Muscle of leg (tissue), 11 donors: ENCODE data around the gene CEP72. TPM values are rescaled to one million over a fixed set of nuclear protein-coding genes. Genes with fewer than 3 reads are reported as not detected.

ENCODE experiments used
- DNase-seq: peaks from one replicate; pipeline ENCODE4 v3.0.0; 2013
- H3K27ac ChIP-seq: one replicate; pipeline ENCODE4 v1.5.1; 2013; ENCODE audit warnings: mild to moderate bottlenecking, low read length, control low read depth
- H3K27me3 ChIP-seq: one replicate; pipeline ENCODE4 v1.6.1; 2013; ENCODE audit warnings: low read length; ENCODE audit not compliant: control insufficient read depth, insufficient read depth
- H3K36me3 ChIP-seq: one replicate; pipeline ENCODE4 v1.6.1; 2013; ENCODE audit warnings: low read length; ENCODE audit not compliant: control insufficient read depth, insufficient read depth
- H3K4me1 ChIP-seq: one replicate; pipeline ENCODE4 v1.6.1; 2013; ENCODE audit warnings: low read length; ENCODE audit not compliant: control insufficient read depth, insufficient read depth
- H3K4me3 ChIP-seq: one replicate; pipeline ENCODE4 v1.5.1; 2013; ENCODE audit warnings: low read length, control low read depth
- H3K9me3 ChIP-seq: replicated peaks from 2 replicates; pipeline ENCODE4 v1.6.1; 2013; ENCODE audit warnings: low read depth, low read length; ENCODE audit not compliant: control insufficient read depth
- WGBS: methylation state at CpG from one replicate; pipeline ENCODE4 v1.1.5; 2013; ENCODE audit warnings: missing lambda C conversion rate; ENCODE audit not compliant: insufficient coverage; 5-methylcytosine and 5-hydroxymethylcytosine counted together
- polyA plus RNA-seq, 8 donors: library from polyadenylated mRNA; unstranded; fragments of 120-200 nt; gene quantifications; one replicate each; pipeline versions ENCODE4 v1.2.1 to v1.2.3, GENCODE V29; 2013; ENCODE audit warnings: inconsistent platforms in 1 of 8, low replicate concordance in 1 of 8; ENCODE audit not compliant: insufficient read length in 8 of 8, insufficient read depth in 1 of 8
- total RNA-seq: library from RNA; stranded (reverse); fragments of 120-200 nt; gene quantifications from one replicate; pipeline ENCODE4 v1.2.4, GENCODE V29; 2013

The CEP72 gene
- total and polyA plus RNA-seq, 9 donors: 3.0 to 5.1 (median 4.1) TPM

DNA sequence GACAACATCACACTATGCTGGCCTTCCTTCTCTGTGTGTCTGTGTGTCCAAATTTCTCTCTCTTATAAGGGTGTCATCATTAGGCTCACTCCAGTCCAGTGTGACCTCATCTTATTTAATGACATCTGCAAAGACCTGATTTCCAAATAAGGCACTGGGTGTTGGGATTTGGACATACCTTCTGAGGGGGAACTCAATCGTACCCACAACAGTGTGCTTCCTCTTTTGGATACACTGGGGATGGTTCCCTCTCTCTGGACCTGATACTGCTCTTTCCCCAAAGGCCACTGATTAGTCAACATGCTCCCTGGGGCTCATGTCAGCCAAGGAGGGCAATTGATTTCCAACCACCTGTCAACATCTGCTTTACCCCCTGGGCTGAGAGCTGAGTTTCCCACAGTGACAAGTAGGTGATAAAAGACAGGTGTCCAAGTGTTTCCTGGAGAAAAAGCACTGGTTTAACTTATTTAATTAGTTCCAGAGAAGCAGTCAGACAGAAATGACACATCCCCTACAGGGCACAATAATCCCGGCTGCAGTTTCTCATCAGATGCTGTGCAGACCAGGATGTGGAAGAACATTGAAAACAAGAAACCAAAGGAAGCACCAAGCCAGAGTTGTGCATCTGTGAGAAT is 17.8 kb upstream of the CEP72 start:
- Histone ChIP-seq H3K4me3 (no peak overlapping the region), H3K27ac (no peak overlapping the region), H3K36me3 (no peaks in the 10 kb centered on the region), H3K9me3 (no peaks in the 10 kb centered on the region), H3K4me1 (no peaks in the 10 kb centered on the region), H3K27me3 (peaks cover 29% of the 10 kb centered on the region)
- DNase-seq: no peak
- 0% methylated on average over 1 of the region's 2 CpGs for WGBS

DNA sequence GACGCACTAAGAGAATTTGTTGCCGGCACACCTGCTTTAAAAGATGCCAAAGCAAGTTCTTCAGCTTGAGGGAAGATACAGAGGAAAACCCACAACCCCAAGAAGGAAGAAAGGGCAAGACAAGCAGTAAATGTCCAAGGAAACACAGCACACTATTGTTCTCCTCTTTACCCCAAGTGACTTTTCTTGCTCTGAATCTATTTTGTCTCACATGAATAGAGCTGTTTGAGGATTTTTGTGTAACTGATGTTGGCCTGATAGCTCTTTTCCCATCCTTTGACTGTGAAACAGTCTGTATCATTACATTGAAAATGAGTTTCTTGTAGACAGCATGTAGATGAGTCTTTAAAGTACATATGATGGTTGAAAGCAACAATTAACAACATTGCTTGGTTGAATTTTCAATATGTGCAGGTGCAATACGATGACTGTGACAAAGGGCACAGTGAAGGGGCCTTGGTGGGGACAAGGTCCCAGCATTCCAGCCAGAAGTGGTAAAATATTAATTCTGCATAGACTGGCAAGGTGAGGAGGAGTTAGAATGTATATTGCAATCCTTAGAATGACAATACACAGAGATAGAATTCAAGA is 16.8 kb upstream of the CEP72 start:
- WGBS: 86% methylated on average over 3 of the region's 3 CpGs
- Histone ChIP-seq H3K36me3 (no peaks in the 10 kb centered on the region), H3K27me3 (peaks cover 26% of the 10 kb centered on the region), H3K9me3 (no peaks in the 10 kb centered on the region), H3K4me1 (no peaks in the 10 kb centered on the region), H3K27ac (no peak overlapping the region), H3K4me3 (no peak overlapping the region)
- DNase-seq: no peak

DNA sequence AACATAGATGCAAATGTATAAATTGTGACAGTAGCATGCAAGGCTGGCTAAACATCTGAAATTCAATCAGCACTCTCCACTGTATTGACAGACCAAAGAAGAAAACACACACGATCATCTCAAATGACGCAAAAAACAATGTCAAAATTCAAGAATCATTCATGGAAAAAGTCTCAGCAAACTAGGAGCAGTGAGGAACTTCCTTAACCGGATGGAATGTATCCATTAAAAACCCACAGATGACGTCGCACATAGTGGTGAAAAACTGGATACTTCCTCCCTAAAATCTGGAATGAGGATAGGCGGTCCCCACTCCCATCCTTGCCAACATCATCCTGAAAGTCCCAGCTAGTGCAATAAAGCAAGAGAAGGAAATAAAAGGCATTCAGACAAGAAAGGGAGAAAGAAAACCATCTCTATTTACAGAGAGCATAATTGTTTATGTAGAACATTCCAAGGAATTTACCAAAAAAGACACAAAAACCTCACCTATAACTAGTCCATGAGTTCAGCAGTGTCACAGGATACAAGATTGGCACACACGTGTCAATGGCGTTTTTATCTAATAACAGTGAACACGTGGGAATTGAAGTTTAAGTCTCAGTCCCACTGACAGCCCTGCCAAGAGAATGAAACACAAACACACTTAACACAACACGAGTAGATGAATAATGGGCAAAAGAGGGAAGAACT is 14.1 kb upstream of the CEP72 start:
- H3K4me1 ChIP-seq: no peaks in the 10 kb centered on the region
- DNase-seq: no peak
- no peak overlapping the region for H3K27ac ChIP-seq
- H3K9me3 ChIP-seq: no peaks in the 10 kb centered on the region
- H3K4me3 ChIP-seq: no peak overlapping the region
- H3K36me3 ChIP-seq: no peaks in the 10 kb centered on the region
- WGBS: no CpG with 5 or more reads among the region's 10 CpGs
- H3K27me3 ChIP-seq: peaks cover 21% of the 10 kb centered on the region

DNA sequence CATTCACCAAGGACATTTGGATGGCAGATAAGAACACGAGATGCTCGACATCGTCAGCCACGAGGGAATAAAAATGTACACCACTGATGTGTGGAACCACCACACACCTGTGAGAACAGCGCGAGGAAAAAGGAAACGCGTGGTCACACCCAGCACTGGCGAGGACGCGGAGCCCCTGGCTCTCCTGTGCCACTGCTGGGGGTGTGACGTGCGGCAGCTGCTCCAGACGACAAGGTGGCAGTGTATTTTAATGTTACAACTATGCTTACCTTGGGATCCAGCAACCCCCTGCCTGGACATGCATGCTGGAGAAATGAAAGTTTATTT is 13.6 kb upstream of the CEP72 start:
- Histone ChIP-seq H3K4me3 (no peak overlapping the region), H3K27ac (no peak overlapping the region), H3K9me3 (no peaks in the 10 kb centered on the region), H3K36me3 (no peaks in the 10 kb centered on the region), H3K27me3 (peaks cover 20% of the 10 kb centered on the region), H3K4me1 (no peaks in the 10 kb centered on the region)
- DNase-seq: no peak
- 74% methylated on average over 11 of the region's 14 CpGs for WGBS

DNA sequence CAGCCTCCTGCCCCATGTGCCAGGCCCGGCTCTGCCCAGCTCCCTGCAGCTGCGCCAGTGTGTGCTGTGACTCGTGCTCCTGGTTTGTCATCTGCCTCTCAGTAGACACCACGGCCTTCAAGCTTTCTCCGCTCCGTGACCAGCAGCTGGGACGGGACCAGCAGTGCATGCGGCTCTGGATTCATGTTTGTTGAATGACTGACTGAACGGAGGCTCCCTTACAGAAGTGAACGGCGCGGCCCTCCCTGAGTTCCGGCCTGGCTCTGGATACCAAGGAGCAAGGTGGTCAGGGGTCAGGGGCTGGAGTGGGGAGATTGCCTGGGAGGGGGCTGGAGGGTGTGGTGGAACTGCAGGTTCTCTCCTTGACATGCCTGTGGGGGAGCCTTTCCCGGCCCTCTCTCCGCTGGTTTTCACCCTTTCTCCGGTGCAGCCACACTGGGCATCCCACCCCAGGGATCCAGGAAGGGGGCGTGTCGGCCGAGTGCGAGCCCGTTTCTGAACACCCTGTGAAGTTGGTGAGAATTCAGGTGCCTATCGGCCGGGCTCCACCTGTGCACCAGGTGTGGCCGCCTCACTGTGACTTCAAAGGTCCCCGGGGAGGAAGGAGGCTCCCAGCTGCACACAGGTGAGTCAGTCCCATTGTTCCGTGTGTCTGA is 11.1 kb upstream of the CEP72 start:
- H3K36me3 ChIP-seq: no peaks in the 10 kb centered on the region
- no peak for DNase-seq
- H3K4me3 ChIP-seq: no peak overlapping the region
- H3K27me3 ChIP-seq: peaks cover 11% of the 10 kb centered on the region
- WGBS: 86% methylated on average over 24 of the region's 26 CpGs
- H3K9me3 ChIP-seq: no peaks in the 10 kb centered on the region
- no peak overlapping the region for H3K27ac ChIP-seq
- no peaks in the 10 kb centered on the region for H3K4me1 ChIP-seq

DNA sequence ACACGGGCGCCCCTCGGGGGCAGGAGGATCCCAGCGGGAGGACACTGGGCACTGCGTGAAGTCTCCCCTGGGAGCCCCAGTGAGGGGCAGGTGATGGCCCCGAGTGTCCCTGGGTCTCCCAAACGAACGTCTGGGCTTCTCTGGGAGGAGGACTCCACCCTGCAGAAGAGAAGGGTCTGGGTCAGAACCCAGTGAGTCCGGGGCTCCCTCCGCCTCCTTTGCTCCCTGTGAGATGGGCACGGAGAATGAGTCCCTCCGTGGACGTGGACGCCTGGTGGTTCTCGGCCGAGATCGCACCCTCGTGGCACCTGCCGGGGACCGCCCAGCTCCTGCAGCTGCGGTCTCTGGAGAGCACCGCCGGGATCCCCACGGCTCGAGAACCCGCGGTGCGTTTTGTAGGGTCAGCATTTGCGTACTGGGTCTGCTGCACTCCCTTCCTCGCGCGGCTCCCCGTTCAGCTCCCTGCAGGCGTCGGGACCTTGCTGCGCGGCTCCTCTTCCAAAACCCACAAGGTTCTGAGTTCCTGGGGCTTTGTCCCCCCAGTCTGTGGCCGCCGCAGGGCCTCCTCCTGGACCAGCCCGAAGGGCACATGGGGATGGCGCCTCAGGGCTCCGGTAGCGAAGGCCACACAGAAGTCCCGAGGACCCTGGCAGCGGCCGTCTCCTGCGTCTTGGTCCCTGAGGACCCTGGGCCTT is 10.2 kb upstream of the CEP72 start:
- 88% methylated on average over 46 of the region's 47 CpGs for WGBS
- Histone ChIP-seq H3K4me1 (no peaks in the 10 kb centered on the region), H3K9me3 (no peaks in the 10 kb centered on the region), H3K4me3 (no peak overlapping the region), H3K36me3 (no peaks in the 10 kb centered on the region), H3K27ac (no peak overlapping the region), H3K27me3 (peaks cover 11% of the 10 kb centered on the region)
- DNase-seq: no peak

DNA sequence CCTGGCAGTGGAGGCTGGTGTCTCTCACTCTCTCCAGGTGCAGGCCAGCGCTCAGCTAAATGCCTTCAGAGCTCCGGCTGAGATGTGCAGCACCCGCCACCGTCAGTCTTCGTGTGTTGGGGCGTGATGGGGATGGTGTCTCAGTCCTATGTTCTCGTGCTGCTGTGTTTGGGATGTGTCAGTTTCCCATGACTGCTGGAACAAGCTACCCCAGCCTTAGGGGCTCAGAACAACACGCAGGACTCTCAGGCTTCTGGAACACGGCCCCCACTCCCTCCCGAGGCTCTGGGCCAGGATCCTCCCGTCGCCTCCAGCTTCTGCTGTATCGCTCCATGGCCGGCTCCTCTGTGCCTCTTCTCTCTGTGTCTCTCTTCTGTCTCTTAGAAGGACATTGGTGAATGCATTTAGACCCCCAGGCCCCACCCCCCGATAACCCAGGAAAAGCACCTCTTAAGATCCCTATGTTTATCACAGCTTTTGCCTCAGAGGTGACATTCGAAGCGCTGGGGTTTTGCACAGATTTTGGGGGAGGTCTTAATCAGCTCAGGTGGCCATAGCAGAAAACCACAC is 9.6 kb upstream of the CEP72 start:
- no peak overlapping the region for H3K4me3 ChIP-seq
- H3K27me3 ChIP-seq: peaks cover 11% of the 10 kb centered on the region
- H3K27ac ChIP-seq: no peak overlapping the region
- no peaks in the 10 kb centered on the region for H3K36me3 ChIP-seq
- no peak for DNase-seq
- H3K4me1 ChIP-seq: no peaks in the 10 kb centered on the region
- no peaks in the 10 kb centered on the region for H3K9me3 ChIP-seq
- WGBS: 78% methylated on average over 13 of the region's 17 CpGs

DNA sequence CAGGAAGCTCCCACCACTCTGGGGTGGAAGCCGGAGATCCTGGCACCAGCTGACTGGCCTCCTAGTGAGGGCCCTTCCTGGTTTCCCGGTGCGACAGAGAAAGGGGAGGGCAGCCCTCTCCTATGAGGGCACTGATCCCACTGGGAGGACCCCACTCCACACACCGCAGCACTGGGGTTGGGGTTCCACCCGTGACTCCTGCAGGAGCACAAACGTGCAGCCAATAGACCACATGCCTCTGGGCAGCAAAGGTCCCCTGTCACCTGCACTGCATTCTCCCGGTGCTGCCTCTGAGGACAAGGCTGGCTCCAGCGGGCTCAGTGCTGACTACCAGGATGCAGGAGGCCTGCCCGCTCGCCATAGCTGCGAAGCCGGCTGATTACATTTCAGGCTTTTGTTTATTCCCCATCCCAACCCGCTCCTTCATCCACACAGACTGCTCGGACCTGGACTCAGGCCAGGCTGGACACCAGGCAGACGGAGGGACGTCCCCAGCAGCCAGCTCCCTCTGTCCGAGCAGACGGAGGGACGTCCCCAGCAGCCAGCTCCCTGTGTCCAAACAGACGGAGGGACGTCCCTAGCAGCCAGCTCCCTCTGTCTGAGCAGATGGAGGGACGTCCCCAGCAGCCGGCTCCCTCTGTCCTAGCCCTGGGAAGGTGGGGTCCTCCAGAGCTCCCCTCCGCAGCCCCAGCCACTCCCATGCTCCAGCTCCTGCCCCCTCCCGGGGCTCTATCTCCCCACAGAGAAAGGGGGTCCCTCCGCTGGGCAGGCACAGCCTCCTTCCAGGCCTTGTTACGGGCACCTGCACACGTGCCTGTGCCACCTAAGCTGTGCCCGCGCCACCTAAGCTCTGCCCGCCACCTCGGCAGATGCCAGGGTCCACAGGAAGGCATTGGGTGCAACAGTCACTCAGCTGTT is 8.8 kb upstream of the CEP72 start:
- peaks cover 11% of the 10 kb centered on the region for H3K27me3 ChIP-seq
- H3K4me1 ChIP-seq: no peaks in the 10 kb centered on the region
- H3K27ac ChIP-seq: no peak overlapping the region
- H3K4me3 ChIP-seq: no peak overlapping the region
- H3K36me3 ChIP-seq: no peaks in the 10 kb centered on the region
- WGBS: 65% methylated on average over 29 of the region's 32 CpGs
- no peak for DNase-seq
- H3K9me3 ChIP-seq: no peaks in the 10 kb centered on the region

DNA sequence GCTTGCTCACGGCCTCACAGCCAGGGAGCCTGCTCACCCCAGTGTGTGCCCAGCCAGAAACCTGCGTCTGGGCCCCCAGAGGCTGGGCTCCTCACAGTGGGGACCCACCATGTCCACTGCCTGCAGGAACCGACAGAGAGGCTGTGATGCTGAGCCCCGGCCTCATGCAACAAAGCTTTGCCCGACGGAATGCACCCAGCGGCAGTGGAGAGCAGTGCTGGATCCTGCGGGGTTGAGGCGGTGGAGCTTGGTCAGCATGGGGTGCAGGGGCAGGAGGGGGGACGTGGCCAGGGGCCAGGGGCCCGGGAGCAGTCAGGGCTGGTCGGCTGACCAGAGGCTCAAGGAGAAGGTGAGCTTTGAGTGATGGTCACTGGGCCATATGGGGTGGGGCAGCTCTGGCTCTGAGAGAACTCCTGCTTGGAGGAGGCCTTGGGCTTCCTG is 7.7 kb upstream of the CEP72 start:
- 87% methylated on average over 12 of the region's 12 CpGs for WGBS
- no peak overlapping the region for H3K4me3 ChIP-seq
- no peak overlapping the region for H3K27ac ChIP-seq
- no peaks in the 10 kb centered on the region for H3K36me3 ChIP-seq
- H3K9me3 ChIP-seq: no peaks in the 10 kb centered on the region
- no peaks in the 10 kb centered on the region for H3K4me1 ChIP-seq
- DNase-seq: no peak
- H3K27me3 ChIP-seq: peaks cover 6% of the 10 kb centered on the region
